Stimulated activated CD8-positive, alpha-beta memory T cell treated with anti-CD3 and anti-CD28 coated beads, Interleukin-15, amount 100 ng/mL, for 4 hours (primary cell): ENCODE results near the gene EARS2.

ENCODE experiments used
- DNase-seq, 2 donors: peaks; one replicate each; pipeline ENCODE4 v3.0.0-alpha.2; 2020; ENCODE audit warnings: low read depth in 2 of 2

The EARS2 gene

GRCh38 chr16:23482778-23483177 lies 74.4 kb downstream of the EARS2 start:
- peak in 1 of 2 donors; percentile 35 for DNase-seq

GRCh38 chr16:23480257-23480656 lies 76.9 kb downstream of the EARS2 start:
- no peak for DNase-seq

- no peak for DNase-seq
These were observed 78.0 kb downstream of the EARS2 start for GRCh38 chr16:23479138-23479537.

GRCh38 chr16:23478566-23478965 lies 78.6 kb downstream of the EARS2 start:
- no peak for DNase-seq

GRCh38 chr16:23476289-23476688 lies 80.9 kb downstream of the EARS2 start:
- DNase-seq: no peak
